IMR-90 (cell line): ENCODE measurements around the gene CFAP90. TPM values are rescaled to one million over a fixed set of nuclear protein-coding genes. Genes with fewer than 3 reads are reported as not detected.

ENCODE experiments used
- ATAC-seq: fragments of 200-7000 bp; cut with Tn5 transposase; 2 replicates; pipeline ENCODE4 v1.9.1; 2020; ENCODE audit warnings: low read depth, mild to moderate bottlenecking, moderate library complexity
- BruUV-seq: library from RNA; stranded (reverse); fragments of 400-500 nt; replicated peaks from 2 replicates; lab custom pipeline; 2021; lab: Mats Ljungman, UMichigan
- CTCF ChIA-PET: fragments of 300-600 bp; formaldehyde crosslinking; extraction: SDS; loops from one replicate; lab custom pipeline; 2021; ENCODE audit warnings: antibody characterized with exemption; lab: Yijun Ruan, JAX
- POLR2A ChIA-PET: fragments of 300-600 bp; sonication (Branson Sonifier 250); formaldehyde crosslinking; loops from one replicate; lab custom pipeline; 2022; ENCODE audit warnings: antibody characterized with exemption; ENCODE audit not compliant: unreplicated experiment; lab: Charles Lee
- DNase-seq: peaks from one replicate; pipeline ENCODE4 v3.0.0; 2013
- H2AFZ ChIP-seq: replicated peaks from 2 replicates; pipeline ENCODE3; 2013; ENCODE audit warnings: low read length, mild to moderate bottlenecking; ENCODE audit not compliant: poor library complexity
- H2AK5ac ChIP-seq: 2 replicates; pipeline ENCODE4 v1.6.1; 2013; ENCODE audit warnings: low read depth, low read length, inconsistent platforms
- H2AK9ac ChIP-seq: replicated peaks from 2 replicates; pipeline ENCODE3; 2013; ENCODE audit warnings: mild to moderate bottlenecking, low read depth, low read length, moderate library complexity; ENCODE audit not compliant: poor library complexity
- H2BK120ac ChIP-seq: 2 replicates; pipeline ENCODE4 v1.6.1; 2013; ENCODE audit warnings: low read depth, low read length, inconsistent platforms
- H2BK15ac ChIP-seq: 3 replicates; pipeline ENCODE4 v1.6.1; 2013; ENCODE audit warnings: low read depth, low read length, inconsistent platforms
- H2BK20ac ChIP-seq: 2 replicates; pipeline ENCODE4 v1.6.1; 2013; ENCODE audit warnings: low read depth, mild to moderate bottlenecking, inconsistent platforms, low read length, moderate library complexity
- H2BK5ac ChIP-seq: 2 replicates; pipeline ENCODE4 v1.6.1; 2013; ENCODE audit warnings: mild to moderate bottlenecking, low read depth, low read length, inconsistent platforms; ENCODE audit not compliant: poor library complexity, severe bottlenecking
- H3K14ac ChIP-seq: replicated peaks from 2 replicates; pipeline ENCODE4 v1.6.1; 2013; ENCODE audit warnings: low read depth, low read length, inconsistent platforms
- H3K18ac ChIP-seq: 2 replicates; pipeline ENCODE4 v1.6.1; 2013; ENCODE audit warnings: low read depth, low read length, control low read depth
- H3K23ac ChIP-seq: 2 replicates; pipeline ENCODE4 v1.6.1; 2013; ENCODE audit warnings: low read depth, low read length, inconsistent platforms
- H3K27ac ChIP-seq: 2 replicates; pipeline ENCODE4 v1.5.1; 2013; ENCODE audit warnings: mild to moderate bottlenecking, control low read depth, low read length; ENCODE audit not compliant: insufficient read depth
- H3K27me3 ChIP-seq: 2 replicates; pipeline ENCODE4 v1.6.1; 2013; ENCODE audit warnings: low read length; ENCODE audit not compliant: control insufficient read depth, insufficient read depth
- H3K36me3 ChIP-seq: 2 replicates; pipeline ENCODE4 v1.6.1; 2013; ENCODE audit warnings: low read length, mixed read lengths; ENCODE audit not compliant: control insufficient read depth, insufficient read depth
- H3K4ac ChIP-seq: 2 replicates; pipeline ENCODE4 v1.6.1; 2013; ENCODE audit warnings: low read depth, low read length, inconsistent platforms
- H3K4me1 ChIP-seq: 2 replicates; pipeline ENCODE4 v1.6.1; 2013; ENCODE audit warnings: low read length, mixed read lengths; ENCODE audit not compliant: control insufficient read depth, insufficient read depth
- H3K4me2 ChIP-seq: 2 replicates; pipeline ENCODE4 v1.6.1; 2013; ENCODE audit warnings: low read depth, mild to moderate bottlenecking, control low read depth, low read length, moderate library complexity
- H3K4me3 ChIP-seq: 2 replicates; pipeline ENCODE4 v1.5.1; 2013; ENCODE audit warnings: low read depth, mild to moderate bottlenecking, control low read depth, low read length, moderate library complexity; ENCODE audit not compliant: insufficient read depth
- H3K56ac ChIP-seq: 2 replicates; pipeline ENCODE4 v1.6.1; 2013; ENCODE audit warnings: low read length, inconsistent platforms; ENCODE audit not compliant: insufficient read depth; ENCODE audit errors: extremely low read depth
- H3K79me1 ChIP-seq, 2 experiments: 2 replicates each; pipeline ENCODE4 v1.6.1; 2013; ENCODE audit warnings: low read length in 2 of 2, inconsistent platforms in 1 of 2, low read depth in 1 of 2
- H3K9ac ChIP-seq: 2 replicates; pipeline ENCODE4 v1.6.1; 2013; ENCODE audit warnings: low read depth, low read length, control low read depth
- H3K9me1 ChIP-seq: 2 replicates; pipeline ENCODE4 v1.6.1; 2013; ENCODE audit warnings: low read length, inconsistent platforms; ENCODE audit not compliant: insufficient read depth
- H3K9me3 ChIP-seq: 2 replicates; pipeline ENCODE4 v1.6.1; 2013; ENCODE audit warnings: low read length; ENCODE audit not compliant: control insufficient read depth, insufficient read depth
- H4K20me1 ChIP-seq: 2 replicates; pipeline ENCODE4 v1.6.1; 2013; ENCODE audit warnings: low read length, inconsistent platforms; ENCODE audit not compliant: insufficient read depth
- H4K5ac ChIP-seq: 2 replicates; pipeline ENCODE4 v1.6.1; 2013; ENCODE audit warnings: mild to moderate bottlenecking, low read depth, low read length, control low read depth
- H4K8ac ChIP-seq, 2 experiments: 2 replicates each; pipeline ENCODE4 v1.6.1; 2013; ENCODE audit warnings: low read depth in 2 of 2, low read length in 2 of 2, control low read depth in 1 of 2, inconsistent platforms in 1 of 2
- H4K91ac ChIP-seq: 2 replicates; pipeline ENCODE4 v1.6.1; 2013; ENCODE audit warnings: low read depth, low read length, inconsistent platforms; ENCODE audit not compliant: insufficient read depth
- CEBPB ChIP-seq: IDR thresholded peaks from 2 replicates; pipeline ENCODE4 v1.6.1; 2012; ENCODE audit warnings: low read depth, low read length, improper control_type of control experiment
- CHD1 ChIP-seq: IDR thresholded peaks from 2 replicates; pipeline ENCODE4 v1.6.1; 2012; ENCODE audit warnings: low read depth, low read length, improper control_type of control experiment
- FOS ChIP-seq: fragments of 150-350 bp; IDR thresholded peaks from 2 replicates; pipeline ENCODE4 v1.6.1; 2016; ENCODE audit warnings: low read depth, low read length
- MAFK ChIP-seq: IDR thresholded peaks from 2 replicates; pipeline ENCODE4 v1.6.1; 2012; ENCODE audit warnings: low read depth, low read length, improper control_type of control experiment
- MAZ ChIP-seq: IDR thresholded peaks from 2 replicates; pipeline ENCODE4 v1.6.1; 2012; ENCODE audit warnings: low read depth, mild to moderate bottlenecking, low read length, improper control_type of control experiment, moderate library complexity, borderline replicate concordance
- MXI1 ChIP-seq: IDR thresholded peaks from 2 replicates; pipeline ENCODE4 v1.6.1; 2012; ENCODE audit warnings: low read depth, mild to moderate bottlenecking, low read length, moderate library complexity, borderline replicate concordance
- NFE2L2 ChIP-seq: fragments of 150-350 bp; IDR thresholded peaks from 2 replicates; pipeline ENCODE4 v1.6.1; 2016; ENCODE audit warnings: low read depth, mild to moderate bottlenecking, low read length
- POLR2A ChIP-seq: IDR thresholded peaks from 2 replicates; pipeline ENCODE4 v1.6.1; 2012; ENCODE audit warnings: mild to moderate bottlenecking, low read depth, low read length
- RAD21 ChIP-seq: IDR thresholded peaks from 2 replicates; pipeline ENCODE4 v1.6.1; 2012; ENCODE audit warnings: low read length, improper control_type of control experiment
- RCOR1 ChIP-seq: IDR thresholded peaks from 2 replicates; pipeline ENCODE4 v1.6.1; 2012; ENCODE audit warnings: mild to moderate bottlenecking, low read length, improper control_type of control experiment; ENCODE audit not compliant: insufficient replicate concordance
- RFX5 ChIP-seq: IDR thresholded peaks from 2 replicates; pipeline ENCODE4 v1.8.0; 2012; ENCODE audit warnings: low read depth, mild to moderate bottlenecking, low read length, moderate library complexity
- SMC3 ChIP-seq: fragments of 150-350 bp; IDR thresholded peaks from 2 replicates; pipeline ENCODE4 v1.6.1; 2016; ENCODE audit warnings: low read depth, mild to moderate bottlenecking, antibody characterized with exemption, low read length, moderate library complexity
- WGBS, 2 experiments: methylation state at CpG; one replicate each; pipeline versions ENCODE4 v1.1.5 to v1.1.7; 2013; ENCODE audit warnings: missing lambda C conversion rate in 2 of 2; ENCODE audit not compliant: insufficient read length in 1 of 2; ENCODE audit errors: extremely low coverage in 2 of 2; 5-methylcytosine and 5-hydroxymethylcytosine counted together
- dilution Hi-C: fragments of 300-500 bp; cut with HindIII; formaldehyde crosslinking; loops from one replicate; pipeline ENCODE4 v1.14.3; 2018; ENCODE audit warnings: low sequenced_read_pairs; ENCODE audit not compliant: unreplicated experiment
- in situ Hi-C: fragments of 300-500 bp; cut with MboI; formaldehyde crosslinking; loops from 3 replicates; pipeline ENCODE4 v1.14.3; 2019; ENCODE audit warnings: low sequenced_read_pairs, inconsistent platforms, mixed read lengths
- intact Hi-C: fragments of 100-400 bp; cut with micrococcal nuclease; formaldehyde crosslinking; loops from 2 replicates; pipeline ENCODE4 v1.10.0; 2022
- polyA plus RNA-seq, 3 experiments: library from polyadenylated mRNA; depleted of rRNA; stranded (reverse); fragments of >200 nt; gene quantifications; 2 replicates each; pipeline ENCODE4 v1.2.3, GENCODE V29; 2012; ENCODE audit warnings: low replicate concordance in 1 of 3
- total RNA-seq: library from RNA; depleted of rRNA; stranded (reverse); fragments of >200 nt; gene quantifications from 2 replicates; pipeline ENCODE4 v1.2.3, GENCODE V29; 2012
- TF ChIP-seq, protein P1 (sequence below): fragments of 150-350 bp; IDR thresholded peaks from 2 replicates; pipeline ENCODE4 v1.6.1; 2016; ENCODE audit warnings: low read depth, mild to moderate bottlenecking, low read length, moderate library complexity, borderline replicate concordance
- TF ChIP-seq, protein P2 (sequence below): fragments of 150-350 bp; IDR thresholded peaks from 2 replicates; pipeline ENCODE4 v1.6.1; 2017; ENCODE audit warnings: mild to moderate bottlenecking, antibody characterized with exemption, low read length, low read depth
- TF ChIP-seq, protein P3 (sequence below): conservative IDR thresholded peaks from 2 replicates; pipeline ENCODE4 v1.5.1; 2012; ENCODE audit warnings: mild to moderate bottlenecking, low read depth, low read length, improper control_type of control experiment

CFAP90 gene
- total and polyA plus RNA-seq, 2 of the 4 experiments (the other 2 are of a cell fraction): 0.09 TPM; not detected in 1

DNA sequence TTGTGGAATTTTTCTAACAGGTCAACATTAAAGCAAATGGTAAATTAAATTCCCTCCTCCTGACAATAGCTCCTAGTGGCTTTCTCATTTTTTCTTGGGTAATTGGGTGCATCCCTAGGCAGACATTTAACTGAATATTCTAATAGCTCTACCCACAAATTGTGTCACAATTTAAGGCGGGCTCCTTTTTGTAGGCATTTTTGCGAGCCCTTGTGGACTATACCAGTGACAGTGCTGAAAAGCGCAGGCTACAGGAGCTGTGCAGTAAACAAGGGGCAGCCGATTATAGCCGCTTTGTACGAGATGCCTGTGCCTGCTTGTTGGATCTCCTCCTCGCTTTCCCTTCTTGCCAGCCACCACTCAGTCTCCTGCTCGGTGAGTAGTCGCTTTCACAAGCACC, 38.0 kb upstream of the CFAP90 start:
- Histone ChIP-seq H3K23ac (no peak overlapping the region), H2AK9ac (no peak overlapping the region), H3K27me3 (no peaks in the 10 kb centered on the region), H3K9me1 (no peaks in the 10 kb centered on the region; the same call in 1 of the 2 replicates), H3K4me3 (no peak overlapping the region), H4K5ac (peak overlapping the region; percentile 9), H3K36me3 (peaks cover 18% of the 10 kb centered on the region), H3K4ac (peak overlapping the region; percentile 47; the same call in 1 of the 2 replicates), H3K14ac (no peak overlapping the region), H3K27ac (peak overlapping the region; percentile 21; the same call in 1 of the 2 replicates), H3K56ac (no peak overlapping the region; the same call in 1 of the 2 replicates), H2BK5ac (no peak overlapping the region), H3K18ac (0 out of 2 replicates have a peak overlapping the region, but pooled peaks have one; percentile 7), H3K9me3 (no peaks in the 10 kb centered on the region), H2AFZ (no peak overlapping the region), H2BK15ac (peak overlapping the region; percentile 83; the same call in 2 of the 3 replicates), H4K8ac (no peak overlapping the region), H3K9ac (no peak overlapping the region), H3K4me2 (no peak overlapping the region), H3K79me1 (peaks cover 3 to 10% of the 10 kb centered on the region in 2 experiments; a peak in 3 of 4 replicates), H2BK120ac (peak overlapping the region; percentile 64), H4K91ac (peak overlapping the region; percentile 66), H2BK20ac (peak overlapping the region; percentile 68; the same call in 1 of the 2 replicates), H3K4me1 (peaks cover 4% of the 10 kb centered on the region), H2AK5ac (peak overlapping the region; percentile 75), H4K20me1 (no peaks in the 10 kb centered on the region)
- TF ChIP-seq CEBPB: no peak
- TF ChIP-seq SMC3: no peak
- no peak for TF ChIP-seq NFE2L2
- TF ChIP-seq POLR2A: no peak
- TF ChIP-seq MXI1: no peak
- TF ChIP-seq, protein P1, sequence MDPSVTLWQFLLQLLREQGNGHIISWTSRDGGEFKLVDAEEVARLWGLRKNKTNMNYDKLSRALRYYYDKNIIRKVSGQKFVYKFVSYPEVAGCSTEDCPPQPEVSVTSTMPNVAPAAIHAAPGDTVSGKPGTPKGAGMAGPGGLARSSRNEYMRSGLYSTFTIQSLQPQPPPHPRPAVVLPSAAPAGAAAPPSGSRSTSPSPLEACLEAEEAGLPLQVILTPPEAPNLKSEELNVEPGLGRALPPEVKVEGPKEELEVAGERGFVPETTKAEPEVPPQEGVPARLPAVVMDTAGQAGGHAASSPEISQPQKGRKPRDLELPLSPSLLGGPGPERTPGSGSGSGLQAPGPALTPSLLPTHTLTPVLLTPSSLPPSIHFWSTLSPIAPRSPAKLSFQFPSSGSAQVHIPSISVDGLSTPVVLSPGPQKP: no peak
- TF ChIP-seq MAZ: no peak
- no peak for TF ChIP-seq RAD21
- TF ChIP-seq, protein P2, sequence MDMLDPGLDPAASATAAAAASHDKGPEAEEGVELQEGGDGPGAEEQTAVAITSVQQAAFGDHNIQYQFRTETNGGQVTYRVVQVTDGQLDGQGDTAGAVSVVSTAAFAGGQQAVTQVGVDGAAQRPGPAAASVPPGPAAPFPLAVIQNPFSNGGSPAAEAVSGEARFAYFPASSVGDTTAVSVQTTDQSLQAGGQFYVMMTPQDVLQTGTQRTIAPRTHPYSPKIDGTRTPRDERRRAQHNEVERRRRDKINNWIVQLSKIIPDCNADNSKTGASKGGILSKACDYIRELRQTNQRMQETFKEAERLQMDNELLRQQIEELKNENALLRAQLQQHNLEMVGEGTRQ: no peak
- TF ChIP-seq FOS: no peak
- TF ChIP-seq, protein P3, sequence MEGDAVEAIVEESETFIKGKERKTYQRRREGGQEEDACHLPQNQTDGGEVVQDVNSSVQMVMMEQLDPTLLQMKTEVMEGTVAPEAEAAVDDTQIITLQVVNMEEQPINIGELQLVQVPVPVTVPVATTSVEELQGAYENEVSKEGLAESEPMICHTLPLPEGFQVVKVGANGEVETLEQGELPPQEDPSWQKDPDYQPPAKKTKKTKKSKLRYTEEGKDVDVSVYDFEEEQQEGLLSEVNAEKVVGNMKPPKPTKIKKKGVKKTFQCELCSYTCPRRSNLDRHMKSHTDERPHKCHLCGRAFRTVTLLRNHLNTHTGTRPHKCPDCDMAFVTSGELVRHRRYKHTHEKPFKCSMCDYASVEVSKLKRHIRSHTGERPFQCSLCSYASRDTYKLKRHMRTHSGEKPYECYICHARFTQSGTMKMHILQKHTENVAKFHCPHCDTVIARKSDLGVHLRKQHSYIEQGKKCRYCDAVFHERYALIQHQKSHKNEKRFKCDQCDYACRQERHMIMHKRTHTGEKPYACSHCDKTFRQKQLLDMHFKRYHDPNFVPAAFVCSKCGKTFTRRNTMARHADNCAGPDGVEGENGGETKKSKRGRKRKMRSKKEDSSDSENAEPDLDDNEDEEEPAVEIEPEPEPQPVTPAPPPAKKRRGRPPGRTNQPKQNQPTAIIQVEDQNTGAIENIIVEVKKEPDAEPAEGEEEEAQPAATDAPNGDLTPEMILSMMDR: no peak
- TF ChIP-seq MAFK: no peak
- TF ChIP-seq CHD1: no peak
- no peak for TF ChIP-seq RFX5
- no peak for TF ChIP-seq RCOR1
- intact Hi-C loops: loop anchor here (5.0 kb wide), 1 partner anchor 1323 kb away; no protein-coding TSS in a partner anchor
- ChIA-PET CTCF (no interaction called here), POLR2A (no interaction called here)
- in situ Hi-C loops: loop anchor here (25.0 kb wide), 2 partner anchors 1173 to 1648 kb away; partner anchors contain the start of gene SEMA5A
- WGBS, 2 experiments: 100% methylated on average over 1 of the region's 9 CpGs; no CpG with 5 or more reads in 1 of the 2 experiments
- no TSS peak for BruUV-seq
- ATAC-seq (no peak), DNase-seq (no peak)
- dilution Hi-C loops: no loop called here
